K562 (cell line): ENCODE data around the gene CTSF. TPM values are rescaled to one million over a fixed set of nuclear protein-coding genes. Genes with fewer than 3 reads are reported as not detected.

Experiments
- ATAC-seq: fragments of 200-7000 bp; cut with Tn5 transposase; 3 replicates; pipeline ENCODE4 v1.9.1; 2020; ENCODE audit warnings: moderate library complexity
- BruUV-seq: library from RNA; stranded (reverse); fragments of 400-500 nt; replicated peaks from 2 replicates; lab custom pipeline; 2021; lab: Mats Ljungman, UMichigan
- CTCF ChIA-PET: fragments of 300-600 bp; formaldehyde crosslinking; extraction: SDS; loops from one replicate; lab custom pipeline; 2021; ENCODE audit warnings: low intra/inter-chr PET ratio; lab: Yijun Ruan, JAX
- POLR2A ChIA-PET: fragments of 300-600, 350-650 bp; sonication (Branson Sonifier 250); formaldehyde crosslinking; extraction: SDS; loops from one replicate; lab custom pipeline; 2021; ENCODE audit warnings: antibody characterized with exemption, inconsistent platforms; lab: Yijun Ruan, JAX
- DNase-seq, 4 experiments: peaks; one replicate each; pipeline versions ENCODE4 v3.0.0 to v3.0.0-alpha.2; 2011 to 2018; ENCODE audit warnings: low spot score in 3 of 4, mixed read lengths in 3 of 4; ENCODE audit errors: extremely low read depth in 1 of 4
- FAIRE-seq: peaks from 2 replicates; lab custom pipeline; 2011; peaks lifted over from hg19 to GRCh38; lab: Jason Lieb, UNC
- H2AFZ ChIP-seq: 2 replicates; pipeline ENCODE4 v1.6.0; 2011; ENCODE audit warnings: low read depth, low read length, control low read depth, inconsistent platforms
- H3K27ac ChIP-seq: fragments of 200-600 bp; 3 replicates; pipeline ENCODE4 v1.8.0; 2011; ENCODE audit warnings: low read depth, mild to moderate bottlenecking, control low read depth, inconsistent platforms, low read length, moderate library complexity, mixed read lengths; ENCODE audit errors: extremely low read depth
- H3K27me3 ChIP-seq, 2 experiments: fragments of 300-600 bp in 1 of 2; 2 replicates in 1 of 2; 3 replicates in 1 of 2; pipeline versions ENCODE4 v1.6.0 to v1.8.0; 2011; ENCODE audit warnings: inconsistent platforms in 2 of 2, low read length in 2 of 2, mild to moderate bottlenecking in 1 of 2, mixed read lengths in 1 of 2, moderate library complexity in 1 of 2; ENCODE audit not compliant: control insufficient read depth in 2 of 2, insufficient read depth in 2 of 2
- H3K36me3 ChIP-seq: fragments of 300-600 bp; 3 replicates; pipeline ENCODE4 v1.8.0; 2011; ENCODE audit warnings: mild to moderate bottlenecking, low read length, inconsistent platforms; ENCODE audit not compliant: control insufficient read depth, insufficient read depth
- H3K4me1 ChIP-seq, 2 experiments: fragments of 200-600 bp in 1 of 2; replicated peaks in 1 of 2; 2 replicates in 1 of 2; 3 replicates in 1 of 2; pipeline versions ENCODE4 v1.5.1 to v1.8.0; 2011; ENCODE audit warnings: inconsistent platforms in 2 of 2, low read length in 2 of 2, mild to moderate bottlenecking in 1 of 2, mixed read lengths in 1 of 2, moderate library complexity in 1 of 2; ENCODE audit not compliant: control insufficient read depth in 2 of 2, insufficient read depth in 2 of 2
- H3K4me2 ChIP-seq: 2 replicates; pipeline ENCODE4 v1.6.1; 2011; ENCODE audit warnings: low read length, control low read depth, inconsistent platforms, mixed read lengths; ENCODE audit not compliant: insufficient read depth
- H3K4me3 ChIP-seq: fragments of 200-600 bp; sonication (generic), shearing (Covaris generic); 2 replicates; pipeline ENCODE4 v1.5.1; 2016; ENCODE audit warnings: control low read depth, inconsistent platforms
- H3K79me2 ChIP-seq: fragments of 200-600 bp; 3 replicates; pipeline ENCODE4 v1.8.0; 2011; ENCODE audit warnings: low read length, inconsistent platforms; ENCODE audit not compliant: control insufficient read depth, insufficient read depth
- H3K9ac ChIP-seq, 2 experiments: 2 replicates each; pipeline versions ENCODE4 v1.6.0 to v1.6.1; 2011; ENCODE audit warnings: low read depth in 2 of 2, low read length in 2 of 2, control low read depth in 1 of 2, inconsistent platforms in 1 of 2, mild to moderate bottlenecking in 1 of 2, mixed read lengths in 1 of 2; ENCODE audit not compliant: insufficient read depth in 1 of 2
- H3K9me1 ChIP-seq: one replicate; pipeline ENCODE4 v1.6.0; 2011; ENCODE audit warnings: inconsistent platforms, mild to moderate bottlenecking, low read length, moderate library complexity; ENCODE audit not compliant: control insufficient read depth, insufficient read depth
- H3K9me3 ChIP-seq: replicated peaks from 2 replicates; pipeline ENCODE4 v1.5.1; 2011; ENCODE audit warnings: low read depth, low read length, inconsistent platforms; ENCODE audit not compliant: control insufficient read depth, insufficient read depth
- H4K20me1 ChIP-seq: replicated peaks from 2 replicates; pipeline ENCODE4 v1.6.1; 2011; ENCODE audit warnings: low read length, inconsistent platforms, mixed read lengths; ENCODE audit not compliant: control insufficient read depth, insufficient read depth
- BACH1 ChIP-seq: fragments of 200-800 bp; sonication (Bioruptor generic); IDR thresholded peaks from 2 replicates; pipeline ENCODE4 v1.6.1; 2016; ENCODE audit warnings: missing genetic modification characterization, missing compliant biosample characterization
- BMI1 ChIP-seq: fragments of 150-350 bp; IDR thresholded peaks from 2 replicates; pipeline ENCODE4 v1.6.1; 2014; ENCODE audit warnings: low read length
- ESRRB ChIP-seq: fragments of 250-450 bp; sonication (Bioruptor Pico); IDR thresholded peaks from 2 replicates; pipeline ENCODE4 v1.5.0; 2020; ENCODE audit warnings: mild to moderate bottlenecking, moderate library complexity, borderline replicate concordance
- FOXM1 ChIP-seq, 2 experiments: fragments of 450-650 bp in 1 of 2; sonication (generic) in 1 of 2; formaldehyde crosslinking in 1 of 2; IDR thresholded peaks; 2 replicates each; pipeline versions ENCODE4 v1.6.1 to v1.9.0; 2017 to 2022; ENCODE audit warnings: low read depth in 2 of 2, mild to moderate bottlenecking in 2 of 2, missing genetic modification reagents in 1 of 2, moderate library complexity in 1 of 2
- GATAD2B ChIP-seq: fragments of 450-650 bp; IDR thresholded peaks from 2 replicates; pipeline ENCODE4 v1.6.1; 2017; ENCODE audit warnings: mild to moderate bottlenecking, borderline replicate concordance
- HDAC1 ChIP-seq, 2 experiments: fragments of 450-650 bp; IDR thresholded peaks; 2 replicates each; pipeline ENCODE4 v1.6.1; 2016 to 2017; ENCODE audit warnings: inconsistent platforms in 1 of 2, mild to moderate bottlenecking in 1 of 2, moderate library complexity in 1 of 2
- NELFE ChIP-seq: IDR thresholded peaks from 2 replicates; pipeline ENCODE4 v1.6.1; 2011; ENCODE audit warnings: mild to moderate bottlenecking; ENCODE audit not compliant: insufficient read depth, insufficient read length
- NKRF ChIP-seq: fragments of 450-650 bp; IDR thresholded peaks from 2 replicates; pipeline ENCODE4 v1.6.1; 2016; ENCODE audit warnings: borderline replicate concordance
- PBX2 ChIP-seq, 2 experiments: IDR thresholded peaks in 1 of 2; conservative IDR thresholded peaks in 1 of 2; 2 replicates each; pipeline ENCODE4 v1.6.1; 2016; ENCODE audit warnings: low read depth in 2 of 2, mild to moderate bottlenecking in 1 of 2, missing compliant biosample characterization in 1 of 2, missing genetic modification characterization in 1 of 2, moderate library complexity in 1 of 2
- PHF8 ChIP-seq: fragments of 200-600 bp; sonication (generic); IDR thresholded peaks from 2 replicates; pipeline ENCODE4 v1.6.1; 2012; ENCODE audit warnings: mixed run types, mild to moderate bottlenecking, inconsistent platforms, low read length, moderate library complexity, borderline replicate concordance
- PPARD ChIP-seq: fragments of 250-450 bp; sonication (Bioruptor Pico); IDR thresholded peaks from 2 replicates; pipeline ENCODE4 v1.8.0; 2022; ENCODE audit warnings: inconsistent platforms, mild to moderate bottlenecking, moderate library complexity
- RAD51 ChIP-seq: fragments of 450-650 bp; IDR thresholded peaks from 2 replicates; pipeline ENCODE4 v1.7.1; 2016; ENCODE audit warnings: low read depth, mild to moderate bottlenecking, borderline replicate concordance
- TBP ChIP-seq: optimal IDR thresholded peaks from 2 replicates; pipeline ENCODE3; 2011; ENCODE audit warnings: low read depth, low read length, improper control_type of control experiment
- ZBTB43 ChIP-seq: sonication (generic); formaldehyde crosslinking; IDR thresholded peaks from 2 replicates; pipeline ENCODE4 v1.8.0; 2023; ENCODE audit warnings: mild to moderate bottlenecking, missing genetic modification reagents
- ZBTB7A ChIP-seq: IDR thresholded peaks from 2 replicates; pipeline ENCODE4 v1.6.1; 2011; ENCODE audit warnings: low read depth, mild to moderate bottlenecking, low read length, moderate library complexity, borderline replicate concordance; ENCODE audit not compliant: control insufficient read depth
- ZNF121 ChIP-seq: sonication (generic); formaldehyde crosslinking; conservative IDR thresholded peaks from 2 replicates; pipeline ENCODE4 v1.8.0; 2022; ENCODE audit warnings: missing genetic modification reagents
- ZNF134 ChIP-seq: fragments of 250-450 bp; sonication (Bioruptor Pico); conservative IDR thresholded peaks from 2 replicates; pipeline ENCODE4 v1.4.0; 2020
- WGBS: fragments of 100-300 bp; shearing (Covaris generic); methylation state at CpG from one replicate; pipeline ENCODE4 v1.1.6; 2016; ENCODE audit warnings: low coverage, mixed read lengths; ENCODE audit not compliant: insufficient coverage; ENCODE audit errors: missing lambda C conversion rate; 5-methylcytosine and 5-hydroxymethylcytosine counted together
- in situ Hi-C: fragments of 300-500 bp; cut with MboI; formaldehyde crosslinking; loops from 4 replicates; pipeline ENCODE4 v1.15.0; 2018; ENCODE audit warnings: inconsistent platforms, mixed read lengths
- intact Hi-C: fragments of 100-400 bp; cut with micrococcal nuclease; formaldehyde crosslinking; loops from 2 replicates; pipeline ENCODE4 v1.14.2; 2022
- polyA plus RNA-seq, 8 experiments: library from polyadenylated mRNA; depleted of rRNA in 4 of 8; stranded (reverse) in 5 of 8; unstranded in 3 of 8; fragments of >200 nt; fragmentation: Nextera tagmentation in 2 of 8; fragmentation: Illumina TruSeq in 1 of 8; extraction: Ambion mirVana in 2 of 8; extraction: Trizol in 1 of 8; gene quantifications; 2 replicates each; pipeline versions ENCODE4 v1.2.1 to v1.2.3, GENCODE V29; 2011 to 2014; ENCODE audit warnings: inconsistent platforms in 1 of 8, missing spikeins in 1 of 8
- total RNA-seq, 7 experiments: library from RNA; depleted of rRNA in 6 of 7; stranded (reverse); fragments of >200 nt in 6 of 7; fragmentation: Illumina TruSeq in 2 of 7; extraction: Trizol in 2 of 7; gene quantifications; 2 replicates each; pipeline versions ENCODE4 v1.2.1 to v1.2.3, GENCODE V29; 2011 to 2021; ENCODE audit warnings: low replicate concordance in 1 of 7

Gene CTSF
- total and polyA plus RNA-seq, 9 of the 15 experiments (the other 6 are each of a cell fraction or from before 2014, with no cell fraction given) = 0.41 to 10.5 (median 3.8) TPM

- H3K27ac ChIP-seq = no peak overlapping the region
- no peaks in the 10 kb centered on the region for H3K36me3 ChIP-seq
- ChIA-PET POLR2A (interaction anchor here (1.8 kb wide), 1 partner anchor 7 kb away, joined by 5 read pairs; no protein-coding TSS in a partner anchor), CTCF (no interaction called here)
- H3K9me1 ChIP-seq = no peaks in the 10 kb centered on the region
- no TSS peak for BruUV-seq
- H3K9ac ChIP-seq = no peak overlapping the region
- intact Hi-C loops = no loop called here
- H3K79me2 ChIP-seq = no peaks in the 10 kb centered on the region
- H4K20me1 ChIP-seq = no peaks in the 10 kb centered on the region
- H3K4me2 ChIP-seq = no peak overlapping the region
- H3K4me3 ChIP-seq = no peak overlapping the region
- no peak overlapping the region for H2AFZ ChIP-seq
- in situ Hi-C loops = loop anchor here (5.0 kb wide), 1 partner anchor 271 kb away; no protein-coding TSS in a partner anchor
- H3K27me3 ChIP-seq = peaks cover 0 to 10% of the 10 kb centered on the region in 2 experiments; a peak in 2 of 5 replicates
- H3K4me1 ChIP-seq = peaks cover 11 to 27% of the 10 kb centered on the region in 2 experiments; a peak in 4 of 5 replicates
- DNase-seq = no peak
- no peak for ATAC-seq
- no peaks in the 10 kb centered on the region for H3K9me3 ChIP-seq
- no peak for FAIRE-seq
- WGBS = 36% methylated on average over 8 of the region's 8 CpGs
- no peak for TF ChIP-seq ZBTB7A
- TF ChIP-seq ZNF121 (CRISPR knock-in tag) = no peak
- TF ChIP-seq PBX2 (CRISPR knock-in tag; IDR thresholded peaks at IDR 0.05; ENCODE audit: low read depth) = no peak
- TF ChIP-seq PBX2 (tag; conservative IDR thresholded peaks at IDR 0.05; ENCODE audit: low read depth) = no peak
- TF ChIP-seq PHF8 = no peak
- no peak for TF ChIP-seq RAD51
- no peak for TF ChIP-seq GATAD2B
- no peak for TF ChIP-seq FOXM1 (IDR thresholded peaks at IDR 0.05; ENCODE audit: low read depth)
- no peak for TF ChIP-seq FOXM1 (CRISPR knock-in tag; IDR thresholded peaks at IDR 0.05; ENCODE audit: low read depth)
- TF ChIP-seq ZNF134 (CRISPR knock-in tag) = no peak
- no peak for TF ChIP-seq NKRF
- no peak for TF ChIP-seq BMI1
- TF ChIP-seq ESRRB = no peak
- no peak for TF ChIP-seq NELFE
- TF ChIP-seq PPARD (CRISPR knock-in tag) = no peak
- TF ChIP-seq ZBTB43 (CRISPR knock-in tag) = no peak
- TF ChIP-seq HDAC1 (IDR thresholded peaks at IDR 0.05) = no peak
- TF ChIP-seq TBP = no peak
- no peak for TF ChIP-seq BACH1 (tag)
These were observed 2.2 kb downstream of the CTSF start for GRCh38 chr11:66566221-66566620.
